GM19397 (cell line): ENCODE data around the gene MRLN.
"Not testable (repeated sequence)": the region's sequence is repeated elsewhere in the genome, so short reads cannot be mapped to it uniquely, and the experiment has no call there.

Experiments used
- ATAC-seq: cut with Tn5 transposase; IDR thresholded peaks from one replicate; pipeline ENCODE4 v1.9.1; 2021; ENCODE audit warnings: mild to moderate bottlenecking, moderate library complexity; ENCODE audit not compliant: unreplicated experiment

Gene MRLN

DNA sequence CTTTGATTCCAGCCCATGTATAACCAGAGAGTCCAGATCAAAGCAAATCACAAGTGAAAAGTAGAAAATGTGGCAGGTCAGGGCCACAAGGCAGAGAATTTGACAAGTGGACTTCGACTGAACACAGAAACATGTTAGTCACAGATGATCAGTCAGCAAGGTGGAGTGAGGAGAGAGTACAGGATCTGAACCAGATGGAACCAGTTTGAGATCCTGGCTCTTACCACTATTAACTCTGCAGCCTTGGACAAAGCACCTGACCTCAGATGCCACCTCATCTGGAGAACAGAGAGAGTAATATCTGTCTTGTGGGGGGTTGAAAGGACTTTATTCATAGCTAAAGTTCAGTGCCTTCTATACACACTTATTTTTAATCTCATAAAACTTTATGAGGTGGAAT, 4.4 kb downstream of the MRLN start:
- no peak for ATAC-seq

DNA sequence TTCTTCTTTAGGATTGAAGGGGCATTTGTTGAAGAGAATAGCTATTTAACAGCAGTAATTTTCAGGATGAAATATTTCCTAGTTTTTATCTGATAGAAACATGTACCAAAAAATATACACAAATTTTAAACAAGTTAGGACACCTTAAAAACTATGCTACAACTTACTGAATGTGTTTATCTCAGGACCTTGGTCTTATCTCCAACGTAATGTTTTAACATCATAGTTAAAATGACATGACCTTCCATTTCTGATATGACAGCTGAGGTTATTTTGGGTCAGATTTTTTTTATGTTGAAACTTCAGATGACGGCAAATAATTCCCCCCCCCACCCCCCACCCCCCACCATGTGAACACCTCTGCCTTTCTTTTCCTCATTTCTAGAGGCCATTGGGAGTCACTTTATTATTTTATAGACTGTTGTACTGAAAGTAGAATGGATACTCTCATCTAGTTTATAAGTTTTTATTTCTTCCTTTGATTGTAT, 8.0 kb downstream of the MRLN start:
- ATAC-seq = no peak

DNA sequence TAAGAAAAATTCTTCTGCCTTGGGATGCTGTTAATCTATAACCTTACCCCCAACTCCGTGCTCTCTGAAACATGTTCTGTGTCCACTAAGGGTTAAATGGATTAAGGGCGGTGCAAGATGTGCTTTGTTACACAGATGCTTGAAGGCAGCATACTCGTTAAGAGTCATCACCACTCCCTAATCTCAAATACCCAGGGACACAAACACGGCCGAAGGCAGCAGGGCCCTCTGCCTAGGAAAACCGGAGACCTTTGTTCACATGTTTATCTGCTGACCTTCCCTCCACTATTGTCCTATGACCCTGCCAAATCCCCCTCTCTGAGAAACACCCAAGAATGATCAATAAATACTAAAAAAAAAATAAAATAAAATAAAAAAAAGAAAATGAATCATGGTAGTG, 8.5 kb downstream of the MRLN start:
- ATAC-seq = not testable (repeated sequence)

DNA sequence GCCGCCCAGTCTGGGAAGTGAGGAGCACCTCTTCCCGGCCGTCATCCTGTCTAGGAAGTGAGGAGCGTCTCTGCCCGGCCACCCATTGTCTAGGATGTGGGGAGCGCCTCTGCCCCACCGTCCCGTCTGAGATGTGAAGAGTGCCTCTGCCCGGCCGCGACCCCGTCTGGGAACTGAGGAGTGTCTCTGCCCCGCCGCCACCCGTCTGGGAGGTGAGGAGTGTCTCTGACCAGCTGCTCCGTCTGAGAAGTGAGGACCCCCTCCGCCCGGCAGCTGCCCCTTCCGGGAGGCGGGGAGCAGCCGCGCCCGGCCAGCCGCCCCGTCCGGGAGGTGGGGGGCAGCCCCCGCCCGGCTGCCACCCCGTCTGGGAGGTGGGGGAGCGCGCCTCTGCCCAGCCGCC, 9.1 kb downstream of the MRLN start:
- not testable (repeated sequence) for ATAC-seq

DNA sequence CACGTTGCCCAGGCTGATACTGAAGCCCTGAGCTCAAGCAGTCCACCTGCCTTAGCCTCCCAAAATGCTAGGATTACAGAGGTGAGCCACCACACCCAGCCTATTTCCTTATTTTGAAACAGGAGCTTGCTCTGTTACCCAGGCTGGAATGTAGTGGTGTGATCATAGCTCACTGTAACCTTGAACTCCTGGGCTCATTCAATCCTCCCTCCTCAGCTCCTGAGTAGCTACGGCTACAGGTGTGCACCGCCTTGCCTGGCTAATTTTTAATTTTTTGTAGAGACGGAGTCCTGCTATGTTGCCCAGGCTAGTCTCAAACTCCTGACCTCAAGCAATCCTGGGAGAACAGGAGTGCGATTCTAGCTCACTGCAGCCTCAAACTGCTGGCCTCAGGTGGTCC, 11.7 kb downstream of the MRLN start:
- ATAC-seq = no peak

DNA sequence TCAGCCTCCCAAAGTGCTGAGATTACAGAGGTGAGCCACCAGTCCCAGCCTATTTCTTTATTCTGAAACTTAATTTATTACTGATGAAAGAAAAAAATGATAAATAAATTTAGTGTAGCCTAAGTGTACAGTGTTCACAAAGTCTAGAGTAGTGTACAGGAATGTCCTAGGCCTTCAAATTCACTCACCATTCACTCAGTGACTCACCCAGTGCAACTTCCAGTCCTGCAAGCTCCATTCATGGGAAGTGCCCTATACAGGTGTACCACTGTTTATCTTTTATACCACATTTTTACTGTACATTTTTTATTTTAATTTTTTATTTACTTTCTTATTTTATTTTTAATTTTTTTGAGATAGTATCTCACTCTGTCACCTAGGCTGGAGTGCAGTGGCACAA, 12.2 kb downstream of the MRLN start:
- ATAC-seq = no peak

DNA sequence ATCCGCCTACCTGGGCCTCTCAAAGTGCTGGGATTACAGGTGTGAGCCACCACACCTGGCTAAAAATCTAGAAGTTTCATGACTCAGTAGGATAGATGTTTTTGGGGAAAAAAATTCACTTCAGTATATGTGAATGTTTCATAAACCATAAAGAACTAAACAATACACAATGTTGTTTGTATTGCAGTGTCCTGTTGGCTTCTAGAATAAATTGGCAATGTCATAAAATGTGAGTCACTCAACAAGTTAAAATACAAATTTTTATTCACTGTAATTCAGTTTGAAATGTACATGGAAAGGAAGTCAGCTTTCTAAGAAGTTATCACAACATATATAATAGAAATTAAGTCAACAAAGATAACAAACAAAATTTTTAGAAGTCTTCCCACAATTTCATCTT, 16.5 kb downstream of the MRLN start:
- no peak for ATAC-seq

DNA sequence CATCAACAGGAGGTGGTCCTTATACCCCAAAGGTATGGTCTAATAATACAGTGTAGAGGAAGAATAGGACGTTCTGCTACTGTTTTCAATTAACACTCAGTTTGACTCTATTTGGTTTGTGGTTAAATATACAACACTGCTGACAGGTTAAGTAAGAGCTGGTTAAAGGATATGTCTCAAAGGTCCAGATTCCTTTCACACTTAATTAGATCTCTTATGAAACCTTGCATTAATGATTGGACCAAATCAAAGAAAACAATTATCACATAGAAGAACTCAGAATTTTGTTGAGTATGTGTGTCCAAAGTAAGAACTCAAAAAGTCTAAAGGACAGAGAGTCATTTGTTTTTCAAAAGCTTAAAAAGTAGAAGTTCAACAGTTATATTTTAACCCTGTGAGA, 18.0 kb downstream of the MRLN start:
- no peak for ATAC-seq

DNA sequence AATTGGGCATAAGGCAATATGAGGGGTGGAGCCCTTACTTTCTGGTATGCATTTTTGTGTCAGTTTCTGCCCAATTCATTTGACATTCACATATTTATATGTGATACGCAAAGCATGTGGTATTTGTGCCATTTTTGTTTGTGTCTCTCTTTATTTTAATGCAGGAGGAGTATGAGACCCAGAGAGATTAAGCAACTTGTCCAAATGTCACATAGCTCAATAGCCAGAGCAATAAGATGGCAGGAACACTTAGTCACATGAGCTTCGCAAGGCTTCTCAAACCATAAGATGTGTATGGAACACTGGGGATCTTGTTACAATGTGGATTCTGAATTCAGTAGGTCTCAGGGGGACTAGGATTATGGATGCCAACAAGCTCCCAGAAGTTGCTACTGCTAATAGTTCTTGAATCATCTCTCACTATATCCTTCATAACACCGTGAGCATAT, 19.2 kb downstream of the MRLN start:
- ATAC-seq = no peak

DNA sequence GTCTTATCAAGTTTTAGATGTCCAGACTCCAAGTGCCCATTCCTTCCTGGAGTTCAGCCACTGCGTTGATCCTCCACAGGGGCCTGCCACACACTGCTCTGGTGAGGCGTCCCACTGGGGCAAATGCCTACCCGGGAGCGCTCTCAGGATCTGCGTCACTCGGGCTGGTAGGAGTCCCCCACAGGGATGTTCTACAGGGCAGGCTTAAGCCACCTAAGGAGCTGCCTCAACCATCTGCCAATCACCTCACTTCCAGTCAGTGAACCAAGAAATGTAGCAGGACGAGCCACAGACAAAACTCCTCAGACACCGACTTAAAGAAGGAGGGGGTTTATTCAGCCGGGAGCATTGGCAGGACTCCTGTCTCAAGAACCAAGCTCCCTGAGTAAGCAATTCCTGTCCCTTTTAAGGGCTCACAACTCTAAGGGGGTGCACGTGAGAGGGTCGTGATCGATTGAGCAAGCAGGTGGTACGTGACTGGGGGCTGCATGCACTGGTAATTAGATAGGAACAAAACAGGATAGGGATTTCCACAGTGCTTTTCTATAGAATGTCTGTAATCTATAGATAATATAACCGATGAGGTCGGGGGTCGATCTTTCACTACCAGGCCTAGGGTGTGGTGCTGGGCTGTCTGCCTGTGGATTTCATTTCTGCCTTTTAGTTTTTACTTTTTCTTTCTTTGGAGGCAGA, 19.8 kb downstream of the MRLN start:
- ATAC-seq = not testable (repeated sequence)

DNA sequence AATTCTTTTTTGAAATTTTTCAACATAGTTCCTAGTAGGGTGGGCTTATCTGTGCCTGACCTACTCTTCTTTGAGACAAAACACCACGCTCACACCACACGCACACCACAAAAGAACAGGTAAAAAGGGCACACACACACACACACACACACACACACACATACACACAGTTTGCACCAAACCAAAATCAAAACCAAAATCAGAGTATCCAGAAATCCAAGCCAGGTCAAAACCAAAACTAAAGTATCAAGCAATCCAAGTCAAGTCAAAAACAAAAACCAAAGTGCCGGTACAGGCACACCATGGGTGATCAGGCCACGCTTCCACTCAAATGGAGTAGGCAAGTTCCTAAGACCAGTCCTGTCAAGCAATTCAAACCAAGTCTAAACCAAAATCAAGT, 20.4 kb downstream of the MRLN start:
- not testable (repeated sequence) for ATAC-seq

DNA sequence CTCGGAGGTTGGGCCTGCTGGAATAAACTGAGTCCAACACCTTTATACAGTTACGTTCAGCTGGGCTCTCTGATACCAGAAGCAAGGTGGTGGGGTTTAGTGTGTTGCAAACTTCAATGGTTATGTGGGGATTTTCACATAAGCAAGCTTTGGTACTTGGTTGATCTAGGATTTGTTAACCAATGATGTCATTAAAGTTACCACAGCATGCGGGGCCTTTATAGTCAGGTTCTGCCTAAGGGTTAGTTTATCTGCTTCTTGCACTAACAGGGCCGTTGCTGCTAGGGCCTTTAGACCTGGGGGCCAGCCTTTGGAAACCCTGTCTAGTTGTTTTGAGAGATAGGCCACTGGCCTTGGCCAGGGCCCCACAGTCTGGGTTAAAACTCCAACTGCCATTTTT, 24.1 kb downstream of the MRLN start:
- ATAC-seq = not testable (repeated sequence)

DNA sequence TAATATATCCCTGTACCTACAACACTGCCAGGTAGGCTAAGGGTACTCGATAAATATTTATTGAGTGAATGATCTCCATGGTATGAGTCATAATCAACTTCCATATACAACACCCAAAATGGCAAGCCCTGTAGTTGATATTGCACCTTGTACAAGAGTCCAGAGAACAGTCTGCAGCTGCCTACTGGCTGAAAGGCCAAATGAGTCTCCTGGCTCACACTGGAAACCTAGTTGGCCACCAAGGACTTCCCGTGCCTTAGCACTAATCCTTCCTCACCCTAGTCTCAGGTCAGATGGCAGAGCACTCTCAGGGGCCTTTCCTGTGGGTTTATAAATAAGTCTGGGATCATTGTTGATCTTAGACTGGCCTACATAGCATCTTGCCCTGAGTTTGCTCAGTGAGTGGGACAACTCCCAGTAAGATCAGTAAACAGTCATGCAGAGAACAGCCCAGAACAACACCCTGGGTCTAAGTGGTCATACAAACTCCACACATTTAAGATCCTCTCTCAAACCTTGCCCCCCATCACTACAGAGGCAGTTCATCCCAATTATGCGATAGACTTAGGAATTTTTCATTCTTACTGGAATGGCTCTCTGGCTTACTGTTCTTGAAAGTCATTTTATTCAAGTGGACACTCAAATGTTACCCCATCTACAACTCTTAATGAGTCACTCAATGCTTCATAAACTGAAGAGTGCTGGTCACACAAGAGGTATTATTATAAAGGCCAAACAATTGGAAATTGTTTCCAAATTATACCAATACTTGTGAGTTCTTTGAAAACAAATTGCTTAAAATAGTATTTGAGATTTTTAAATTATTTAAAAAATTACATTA, 28.9 kb downstream of the MRLN start:
- no peak for ATAC-seq

DNA sequence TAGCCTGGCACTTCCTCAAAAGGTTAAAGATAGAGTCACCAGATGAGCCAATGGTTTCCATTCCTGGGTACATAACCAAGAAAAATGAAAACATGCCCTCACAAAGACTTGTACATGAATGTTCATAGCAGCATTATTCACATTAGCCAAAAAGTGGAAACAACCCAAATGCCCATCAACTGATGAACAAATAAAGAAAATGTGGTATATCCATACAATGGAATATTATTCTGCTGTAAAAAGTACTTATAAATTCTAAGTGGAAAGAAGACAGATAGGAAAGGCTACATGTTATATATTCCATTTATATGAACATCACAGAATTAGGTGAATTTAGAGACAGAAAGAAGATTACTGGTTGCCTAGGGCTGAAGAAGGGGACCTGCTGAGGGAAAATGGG, 32.9 kb downstream of the MRLN start:
- ATAC-seq = no peak

DNA sequence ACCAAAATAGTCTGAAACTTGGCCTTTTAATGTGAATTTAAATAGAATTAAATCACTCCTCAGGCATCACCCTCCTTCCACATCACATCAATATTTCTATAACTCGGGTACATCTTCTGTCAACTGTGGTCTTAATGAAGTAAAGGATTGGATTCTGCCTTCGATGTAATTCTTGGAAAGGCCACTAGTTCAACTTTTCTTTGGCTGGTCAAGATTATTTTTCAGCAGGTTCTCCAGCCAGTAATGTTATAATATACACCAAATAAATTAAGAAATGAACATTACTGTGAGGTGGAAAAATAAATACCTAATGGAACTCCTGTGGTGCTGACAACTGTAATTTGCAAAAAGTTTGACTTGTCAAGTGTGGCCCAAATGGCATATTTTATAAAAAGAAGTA, 33.9 kb downstream of the MRLN start:
- ATAC-seq = no peak

DNA sequence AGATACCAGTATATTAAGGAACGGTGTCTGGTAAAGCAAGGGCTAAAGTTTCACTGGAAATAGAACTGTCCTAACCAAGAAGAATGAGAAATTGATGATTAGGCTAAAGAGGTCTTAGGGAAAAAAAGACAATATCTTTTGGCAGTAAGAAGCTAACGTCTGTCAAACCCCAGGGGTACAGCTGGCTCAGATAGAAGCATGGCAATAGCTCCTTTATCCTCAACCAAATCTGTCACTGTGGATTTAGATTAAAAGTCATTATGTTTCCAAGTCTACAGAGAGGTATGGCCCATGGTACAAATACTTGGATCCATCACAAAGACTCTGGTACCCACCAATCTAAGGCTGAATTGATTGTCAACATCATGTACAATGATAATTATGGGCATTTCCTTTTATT, 35.0 kb downstream of the MRLN start:
- no peak for ATAC-seq

DNA sequence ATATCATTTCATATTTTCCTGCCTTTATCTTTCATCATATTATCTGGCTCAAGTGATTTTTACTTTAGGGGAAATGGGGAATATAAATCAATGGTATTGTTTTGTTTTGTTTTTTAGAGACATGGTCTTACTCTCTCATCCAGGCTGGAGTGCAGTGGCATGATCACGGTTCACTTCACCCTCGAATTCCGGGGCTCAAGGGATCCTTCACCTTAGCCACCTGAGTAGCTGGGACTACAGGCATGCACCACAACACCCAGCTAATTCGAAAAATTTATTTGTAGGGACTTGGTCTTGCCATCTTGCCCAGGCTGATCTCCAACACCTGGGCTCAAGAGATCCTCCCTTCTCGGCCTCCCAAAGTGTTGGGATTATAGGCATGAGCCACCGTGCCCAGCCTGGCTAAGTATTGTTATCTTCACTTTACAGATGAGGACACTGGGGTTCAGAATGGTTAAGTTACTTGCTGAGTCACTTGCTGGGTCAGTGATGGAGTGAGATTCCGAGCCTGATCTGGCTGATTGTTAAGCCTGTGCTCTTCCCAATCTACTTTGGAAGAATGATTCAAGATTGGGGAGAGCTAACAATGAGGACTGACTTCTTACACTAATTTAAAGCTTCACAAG, 39.9 kb downstream of the MRLN start:
- no peak for ATAC-seq

DNA sequence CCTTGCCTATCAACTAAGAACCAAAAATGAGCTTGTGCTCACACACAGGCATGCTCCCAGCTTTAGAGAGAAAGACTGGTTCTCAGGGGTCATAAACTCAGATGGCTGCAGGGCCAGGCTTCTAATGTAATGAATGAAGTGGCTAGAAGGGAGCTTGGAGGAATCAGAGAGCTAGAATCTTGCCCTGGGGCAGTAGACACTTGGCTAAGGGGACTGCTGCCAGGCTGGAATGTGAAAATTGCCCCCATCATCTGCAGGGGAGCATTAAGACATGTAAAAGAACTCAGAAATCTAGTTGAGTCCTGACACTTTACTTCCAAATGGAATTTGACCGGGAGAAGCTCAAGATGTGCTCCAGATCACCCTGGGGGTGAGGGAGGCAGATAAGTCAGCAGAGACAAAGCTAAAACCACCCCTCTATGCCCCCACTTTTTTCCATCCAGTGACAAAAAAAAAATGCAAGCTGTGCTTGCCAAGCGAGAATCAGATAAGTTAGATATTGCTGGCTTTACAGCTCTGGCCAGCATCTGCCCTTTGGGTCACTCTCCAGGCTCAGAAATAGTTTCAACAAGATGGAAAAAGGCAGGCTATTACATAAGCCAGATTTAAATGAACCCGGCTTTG, 41.3 kb downstream of the MRLN start:
- ATAC-seq = no peak

DNA sequence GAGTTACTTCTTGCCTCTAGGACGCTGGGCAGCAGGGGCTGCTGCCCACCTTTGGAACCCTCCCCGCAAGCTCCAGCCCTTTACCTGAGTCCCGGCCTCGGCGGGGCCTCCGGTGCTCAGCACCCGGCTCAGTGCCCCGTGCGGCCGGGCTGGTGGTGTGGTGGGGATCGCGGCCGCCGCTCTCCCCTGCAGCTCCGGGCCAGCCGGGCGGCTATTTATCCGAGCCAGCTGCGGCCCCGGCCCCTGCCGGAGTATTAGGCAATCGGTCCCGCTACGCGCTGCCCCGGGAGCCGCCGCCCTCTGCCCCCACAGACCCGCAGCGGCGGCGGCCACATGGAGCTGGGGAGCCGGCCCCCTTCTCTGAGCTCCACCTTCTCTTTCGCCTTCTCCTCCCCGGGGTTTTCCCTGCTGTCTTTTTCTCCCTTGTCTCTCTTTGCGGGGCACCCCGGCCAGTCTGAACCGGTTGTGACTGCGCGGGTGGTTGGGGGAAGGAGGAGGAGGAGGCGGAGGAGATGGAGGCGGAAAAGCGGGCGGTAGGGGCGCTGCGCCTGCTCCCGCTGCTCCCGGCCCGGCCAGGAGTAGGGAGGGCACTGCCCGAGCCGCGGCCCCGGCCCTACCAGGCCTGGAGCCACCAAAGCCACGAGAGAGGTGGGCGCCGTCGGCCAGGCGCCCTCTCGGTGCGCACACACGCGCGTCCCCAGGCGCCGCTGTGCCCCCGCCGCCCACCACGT, 43.7 kb downstream of the MRLN start, which contains the start of gene SLC16A9:
Gene SLC16A9 (minus strand): TSS at position 456 of the 731 bp plus-strand sequence. CDS start 25,559 bp downstream, outside the sequence.
- ATAC-seq = peak; percentile 89

DNA sequence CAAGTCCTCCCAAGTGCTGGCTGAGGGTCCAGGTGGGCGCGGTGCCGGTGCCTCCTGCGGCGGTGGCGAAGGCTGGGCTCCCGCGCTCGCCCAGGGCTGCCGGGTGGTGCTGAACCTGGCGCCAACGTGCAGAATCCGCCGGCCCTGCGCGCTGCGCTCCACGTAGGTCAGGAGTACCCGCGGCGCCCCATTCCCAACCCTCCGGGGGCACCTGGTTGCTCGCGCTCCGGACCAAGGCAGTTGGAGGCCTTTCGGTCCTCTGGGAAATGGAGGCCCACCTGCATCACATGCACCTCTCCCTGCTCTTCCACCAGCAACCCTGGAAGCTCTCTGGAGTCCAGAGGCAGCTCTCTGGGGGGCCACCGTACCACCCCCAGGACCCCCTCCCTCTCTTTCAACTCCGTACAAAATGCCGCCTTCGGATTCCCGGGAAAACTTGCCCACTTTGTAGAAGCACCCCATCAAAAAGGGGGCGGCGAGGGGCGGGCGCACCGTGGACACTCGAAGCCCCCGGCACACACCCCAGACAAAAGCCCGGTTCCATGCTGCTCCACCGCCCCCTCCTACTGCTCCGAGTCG, 44.4 kb downstream of the MRLN start:
- ATAC-seq = peak; percentile 31
